SK-N-SH (cell line): ENCODE results near the gene PTPRG. TPM values are rescaled to one million over a fixed set of nuclear protein-coding genes. Genes with fewer than 3 reads are reported as not detected.

Experiments
- CTCF ChIA-PET: fragments of 300-600, 350-600 bp; formaldehyde crosslinking; extraction: SDS; loops from one replicate; lab custom pipeline; 2021; lab: Yijun Ruan, JAX
- POLR2A ChIA-PET: fragments of 350-600 bp; sonication (Branson Sonifier 250); formaldehyde crosslinking; extraction: SDS; loops from one replicate; lab custom pipeline; 2020; ENCODE audit warnings: antibody characterized with exemption, inconsistent platforms; lab: Yijun Ruan, JAX
- DNase-seq: peaks from one replicate; pipeline ENCODE4 v3.0.0; 2012
- H2AFZ ChIP-seq: fragments of 200-600 bp; sonication (generic); 2 replicates; pipeline ENCODE4 v1.8.1; 2016; ENCODE audit warnings: antibody characterized with exemption, mild to moderate bottlenecking, low read depth
- H3F3A ChIP-seq: fragments of 200-600 bp; sonication (generic); replicated peaks from 2 replicates; pipeline ENCODE3; 2016; ENCODE audit warnings: antibody characterized with exemption, mild to moderate bottlenecking; ENCODE audit not compliant: insufficient read depth
- H3K27ac ChIP-seq, 2 experiments: fragments of 200-500 bp in 1 of 2; fragments of 200-600 bp in 1 of 2; sonication (Bioruptor generic) in 1 of 2; sonication (generic), shearing (Covaris generic) in 1 of 2; 2 replicates each; pipeline versions ENCODE4 v1.5.1 to v1.6.1; 2014 to 2016; ENCODE audit warnings: low read depth in 2 of 2, inconsistent platforms in 1 of 2, low read length in 1 of 2, mild to moderate bottlenecking in 1 of 2, mixed read lengths in 1 of 2
- H3K27me3 ChIP-seq: fragments of 200-600 bp; sonication (generic), shearing (Covaris generic); 2 replicates; pipeline ENCODE4 v1.6.1; 2016; ENCODE audit warnings: mixed run types; ENCODE audit not compliant: insufficient read depth
- H3K36me3 ChIP-seq, 2 experiments: fragments of 200-500 bp in 1 of 2; fragments of 200-600 bp in 1 of 2; sonication (Bioruptor generic) in 1 of 2; sonication (generic) in 1 of 2; replicated peaks in 1 of 2; 2 replicates each; pipeline versions ENCODE3 to v1.5.1; 2014 to 2016; ENCODE audit warnings: low read length in 1 of 2, mild to moderate bottlenecking in 1 of 2; ENCODE audit not compliant: insufficient read depth in 2 of 2, control insufficient read depth in 1 of 2
- H3K4me1 ChIP-seq, 2 experiments: fragments of 200-500 bp in 1 of 2; fragments of 200-600 bp in 1 of 2; sonication (Bioruptor generic) in 1 of 2; sonication (generic), shearing (Covaris generic) in 1 of 2; 2 replicates each; pipeline versions ENCODE4 v1.5.1 to v1.6.1; 2014 to 2016; ENCODE audit warnings: low read depth in 1 of 2, low read length in 1 of 2, mixed run types in 1 of 2; ENCODE audit not compliant: insufficient read depth in 2 of 2, control insufficient read depth in 1 of 2
- H3K4me2 ChIP-seq: fragments of 200-600 bp; sonication (generic), shearing (Covaris generic); 2 replicates; pipeline ENCODE4 v1.6.1; 2017; ENCODE audit warnings: mixed run types
- H3K4me3 ChIP-seq, 2 experiments: fragments of 200-500 bp in 1 of 2; fragments of 200-600 bp in 1 of 2; sonication (Bioruptor generic) in 1 of 2; sonication (generic), shearing (Covaris generic) in 1 of 2; 2 replicates each; pipeline versions ENCODE4 v1.5.1 to v1.8.1; 2014 to 2016; ENCODE audit warnings: low read depth in 2 of 2, inconsistent platforms in 1 of 2, low read length in 1 of 2, mild to moderate bottlenecking in 1 of 2, mixed read lengths in 1 of 2, moderate library complexity in 1 of 2
- H3K79me2 ChIP-seq: fragments of 200-600 bp; sonication (generic); 2 replicates; pipeline ENCODE4 v1.8.1; 2017; ENCODE audit warnings: mild to moderate bottlenecking; ENCODE audit not compliant: insufficient read depth
- H3K9ac ChIP-seq: fragments of 200-600 bp; sonication (generic); 2 replicates; pipeline ENCODE4 v1.6.1; 2017; ENCODE audit warnings: mixed run types
- H3K9me2 ChIP-seq: fragments of 200-600 bp; sonication (generic); 2 replicates; pipeline ENCODE4 v1.6.1; 2017; ENCODE audit warnings: mixed run types
- H3K9me3 ChIP-seq: fragments of 200-600 bp; sonication (generic); 2 replicates; pipeline ENCODE4 v1.6.1; 2017; ENCODE audit warnings: mixed run types, mild to moderate bottlenecking, moderate library complexity
- H4K20me1 ChIP-seq: fragments of 200-600 bp; sonication (generic); 2 replicates; pipeline ENCODE4 v1.6.1; 2017; ENCODE audit warnings: mild to moderate bottlenecking, mixed run types; ENCODE audit not compliant: insufficient read depth
- CHD2 ChIP-seq: fragments of 150-350 bp; IDR thresholded peaks from 2 replicates; pipeline ENCODE4 v1.6.1; 2018; ENCODE audit warnings: low read length; ENCODE audit not compliant: partially characterized antibody
- EP300 ChIP-seq, 2 experiments: IDR thresholded peaks; 2 replicates each; pipeline versions ENCODE4 v1.4.0 to v1.6.1; 2012; ENCODE audit warnings: borderline replicate concordance in 1 of 2, low read depth in 1 of 2, low read length in 1 of 2
- EZH2phosphoT487 ChIP-seq: fragments of 200-600 bp; sonication (generic); IDR thresholded peaks from 2 replicates; pipeline ENCODE4 v1.6.1; 2017; ENCODE audit warnings: low read depth, mixed run types, mild to moderate bottlenecking, antibody characterized with exemption, moderate library complexity, borderline replicate concordance
- FOXM1 ChIP-seq: IDR thresholded peaks from 2 replicates; pipeline ENCODE4 v1.4.0; 2012; ENCODE audit warnings: low read depth, mild to moderate bottlenecking
- GABPA ChIP-seq: IDR thresholded peaks from 2 replicates; pipeline ENCODE4 v1.4.0; 2012; ENCODE audit warnings: low read depth, mild to moderate bottlenecking
- GATA2 ChIP-seq: sonication (generic); formaldehyde crosslinking; IDR thresholded peaks from 2 replicates; pipeline ENCODE4 v1.5.0; 2020; ENCODE audit warnings: mild to moderate bottlenecking, missing genetic modification reagents
- MXI1 ChIP-seq: IDR thresholded peaks from 2 replicates; pipeline ENCODE4 v1.6.1; 2012; ENCODE audit warnings: mild to moderate bottlenecking, low read depth, low read length, improper control_type of control experiment
- NRF1 ChIP-seq: IDR thresholded peaks from 2 replicates; pipeline ENCODE4 v1.6.1; 2012; ENCODE audit warnings: low read depth, mild to moderate bottlenecking, low read length
- POLR2AphosphoS5 ChIP-seq: IDR thresholded peaks from 2 replicates; pipeline ENCODE4 v1.6.1; 2012; ENCODE audit warnings: low read depth, low read length
- RAD21 ChIP-seq: IDR thresholded peaks from 2 replicates; pipeline ENCODE4 v1.6.1; 2012; ENCODE audit warnings: mild to moderate bottlenecking, low read length
- RFX5 ChIP-seq: IDR thresholded peaks from 2 replicates; pipeline ENCODE4 v1.6.1; 2012; ENCODE audit warnings: mild to moderate bottlenecking, improper control_type of control experiment, low read length
- RXRA ChIP-seq: IDR thresholded peaks from 2 replicates; pipeline ENCODE4 v1.4.0; 2012; ENCODE audit warnings: low read depth, mild to moderate bottlenecking, borderline replicate concordance
- SIN3A ChIP-seq: IDR thresholded peaks from 2 replicates; pipeline ENCODE4 v1.6.1; 2012; ENCODE audit warnings: low read depth, mild to moderate bottlenecking, low read length, moderate library complexity, borderline replicate concordance
- SMC3 ChIP-seq: IDR thresholded peaks from 2 replicates; pipeline ENCODE4 v1.6.1; 2012; ENCODE audit warnings: low read depth, low read length, improper control_type of control experiment
- TAF1 ChIP-seq: IDR thresholded peaks from 2 replicates; pipeline ENCODE4 v1.6.1; 2012; ENCODE audit warnings: low read depth, mild to moderate bottlenecking, low read length, moderate library complexity, borderline replicate concordance
- TCF12 ChIP-seq: IDR thresholded peaks from 2 replicates; pipeline ENCODE4 v1.4.0; 2012
- TEAD4 ChIP-seq: IDR thresholded peaks from 2 replicates; pipeline ENCODE4 v1.4.0; 2012; ENCODE audit warnings: mild to moderate bottlenecking, borderline replicate concordance; ENCODE audit not compliant: insufficient read depth
- YY1 ChIP-seq: IDR thresholded peaks from 2 replicates; pipeline ENCODE4 v1.4.0; 2012; ENCODE audit warnings: low read depth, mild to moderate bottlenecking
- WGBS: methylation state at CpG from one replicate; pipeline ENCODE4 v1.1.6; 2017; ENCODE audit warnings: low lambda C conversion rate; 5-methylcytosine and 5-hydroxymethylcytosine counted together
- polyA plus RNA-seq, 3 experiments: library from polyadenylated mRNA; depleted of rRNA; stranded (reverse); fragments of >200 nt; gene quantifications; 2 replicates each; pipeline ENCODE4 v1.2.3, GENCODE V29; 2012
- TF ChIP-seq, protein P1 (sequence below): IDR thresholded peaks from 2 replicates; pipeline ENCODE4 v1.4.0; 2012; ENCODE audit warnings: low read depth, borderline replicate concordance
- TF ChIP-seq, protein P2 (sequence below): IDR thresholded peaks from 2 replicates; pipeline ENCODE4; 2012
- TF ChIP-seq, protein P3 (sequence below): IDR thresholded peaks from 2 replicates; pipeline ENCODE4 v1.4.0; 2012; ENCODE audit warnings: low read depth, borderline replicate concordance
- TF ChIP-seq, protein P4 (sequence below): IDR thresholded peaks from 2 replicates; pipeline ENCODE4 v1.6.1; 2012; ENCODE audit warnings: mild to moderate bottlenecking, low read depth, low read length, moderate library complexity
- TF ChIP-seq, protein P5 (sequence below): fragments of 200-600 bp; sonication (generic); IDR thresholded peaks from 2 replicates; pipeline ENCODE4 v1.6.1; 2017; ENCODE audit warnings: antibody characterized with exemption, mild to moderate bottlenecking, moderate library complexity
- TF ChIP-seq, protein P6 (sequence below): fragments of 150-350 bp; IDR thresholded peaks from 2 replicates; pipeline ENCODE4 v1.6.1; 2016; ENCODE audit warnings: mild to moderate bottlenecking, low read depth, low read length

Gene PTPRG
- polyA plus RNA-seq, 1 of the 3 experiments (the other 2 are of a cell fraction), result 14.1 TPM

DNA sequence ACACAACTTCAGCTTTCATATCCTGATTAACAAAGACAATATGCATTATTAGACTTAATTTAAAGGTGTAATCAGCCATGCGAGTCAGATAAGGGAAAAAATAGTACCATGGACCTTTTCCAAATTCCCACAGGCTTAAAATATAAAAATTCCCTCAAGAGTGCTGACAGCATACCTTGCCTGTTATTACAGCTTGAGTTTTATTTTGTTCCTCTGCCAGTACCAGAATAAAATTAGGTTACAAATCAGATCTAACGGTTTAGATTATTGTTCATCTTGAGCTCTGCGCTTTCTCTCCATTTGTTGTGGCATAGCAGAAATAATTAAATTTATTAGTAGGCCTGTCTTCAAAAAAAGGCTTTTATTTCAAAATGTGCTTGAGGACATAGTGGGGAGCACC, 250.3 kb downstream of the PTPRG start:
- H3K27ac ChIP-seq, result no peak overlapping the region
- H3K36me3 ChIP-seq, result no peaks in the 10 kb centered on the region
- 50% methylated on average over 3 of the region's 3 CpGs for WGBS
- H4K20me1 ChIP-seq, result peaks cover 5% of the 10 kb centered on the region; the same call in 1 of the 2 replicates
- H3K4me3 ChIP-seq, result no peak overlapping the region
- H3K4me2 ChIP-seq, result no peak overlapping the region
- ChIA-PET CTCF (no interaction called here), POLR2A (no interaction called here)
- no peaks in the 10 kb centered on the region for H3K27me3 ChIP-seq
- DNase-seq, result peak; percentile 37
- H3K4me1 ChIP-seq, result peaks cover 0 to 21% of the 10 kb centered on the region in 2 experiments; a peak in 2 of 4 replicates
- no peaks in the 10 kb centered on the region for H3K9me2 ChIP-seq
- H3K9ac ChIP-seq, result no peak overlapping the region
- H2AFZ ChIP-seq, result no peak overlapping the region
- no peaks in the 10 kb centered on the region for H3F3A ChIP-seq
- no peaks in the 10 kb centered on the region for H3K9me3 ChIP-seq
- H3K79me2 ChIP-seq, result no peaks in the 10 kb centered on the region; the same call in 1 of the 2 replicates
- TF ChIP-seq, protein P1, sequence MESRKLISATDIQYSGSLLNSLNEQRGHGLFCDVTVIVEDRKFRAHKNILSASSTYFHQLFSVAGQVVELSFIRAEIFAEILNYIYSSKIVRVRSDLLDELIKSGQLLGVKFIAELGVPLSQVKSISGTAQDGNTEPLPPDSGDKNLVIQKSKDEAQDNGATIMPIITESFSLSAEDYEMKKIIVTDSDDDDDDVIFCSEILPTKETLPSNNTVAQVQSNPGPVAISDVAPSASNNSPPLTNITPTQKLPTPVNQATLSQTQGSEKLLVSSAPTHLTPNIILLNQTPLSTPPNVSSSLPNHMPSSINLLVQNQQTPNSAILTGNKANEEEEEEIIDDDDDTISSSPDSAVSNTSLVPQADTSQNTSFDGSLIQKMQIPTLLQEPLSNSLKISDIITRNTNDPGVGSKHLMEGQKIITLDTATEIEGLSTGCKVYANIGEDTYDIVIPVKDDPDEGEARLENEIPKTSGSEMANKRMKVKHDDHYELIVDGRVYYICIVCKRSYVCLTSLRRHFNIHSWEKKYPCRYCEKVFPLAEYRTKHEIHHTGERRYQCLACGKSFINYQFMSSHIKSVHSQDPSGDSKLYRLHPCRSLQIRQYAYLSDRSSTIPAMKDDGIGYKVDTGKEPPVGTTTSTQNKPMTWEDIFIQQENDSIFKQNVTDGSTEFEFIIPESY, result no peak
- no peak for TF ChIP-seq GABPA
- peak; percentile 26; the same call in 1 of the 2 replicates for TF ChIP-seq POLR2AphosphoS5
- TF ChIP-seq MXI1, result no peak
- peak; percentile 19 for TF ChIP-seq CHD2
- no peak for TF ChIP-seq YY1
- TF ChIP-seq, protein P2, sequence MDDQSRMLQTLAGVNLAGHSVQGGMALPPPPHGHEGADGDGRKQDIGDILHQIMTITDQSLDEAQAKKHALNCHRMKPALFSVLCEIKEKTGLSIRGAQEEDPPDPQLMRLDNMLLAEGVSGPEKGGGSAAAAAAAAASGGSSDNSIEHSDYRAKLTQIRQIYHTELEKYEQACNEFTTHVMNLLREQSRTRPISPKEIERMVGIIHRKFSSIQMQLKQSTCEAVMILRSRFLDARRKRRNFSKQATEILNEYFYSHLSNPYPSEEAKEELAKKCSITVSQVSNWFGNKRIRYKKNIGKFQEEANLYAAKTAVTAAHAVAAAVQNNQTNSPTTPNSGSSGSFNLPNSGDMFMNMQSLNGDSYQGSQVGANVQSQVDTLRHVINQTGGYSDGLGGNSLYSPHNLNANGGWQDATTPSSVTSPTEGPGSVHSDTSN, result no peak
- TF ChIP-seq SMC3, result no peak
- TF ChIP-seq, protein P3, sequence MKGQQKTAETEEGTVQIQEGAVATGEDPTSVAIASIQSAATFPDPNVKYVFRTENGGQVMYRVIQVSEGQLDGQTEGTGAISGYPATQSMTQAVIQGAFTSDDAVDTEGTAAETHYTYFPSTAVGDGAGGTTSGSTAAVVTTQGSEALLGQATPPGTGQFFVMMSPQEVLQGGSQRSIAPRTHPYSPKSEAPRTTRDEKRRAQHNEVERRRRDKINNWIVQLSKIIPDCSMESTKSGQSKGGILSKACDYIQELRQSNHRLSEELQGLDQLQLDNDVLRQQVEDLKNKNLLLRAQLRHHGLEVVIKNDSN, result no peak
- TF ChIP-seq GATA2, result peak; percentile 84
- TF ChIP-seq RAD21, result no peak
- TF ChIP-seq, protein P4, sequence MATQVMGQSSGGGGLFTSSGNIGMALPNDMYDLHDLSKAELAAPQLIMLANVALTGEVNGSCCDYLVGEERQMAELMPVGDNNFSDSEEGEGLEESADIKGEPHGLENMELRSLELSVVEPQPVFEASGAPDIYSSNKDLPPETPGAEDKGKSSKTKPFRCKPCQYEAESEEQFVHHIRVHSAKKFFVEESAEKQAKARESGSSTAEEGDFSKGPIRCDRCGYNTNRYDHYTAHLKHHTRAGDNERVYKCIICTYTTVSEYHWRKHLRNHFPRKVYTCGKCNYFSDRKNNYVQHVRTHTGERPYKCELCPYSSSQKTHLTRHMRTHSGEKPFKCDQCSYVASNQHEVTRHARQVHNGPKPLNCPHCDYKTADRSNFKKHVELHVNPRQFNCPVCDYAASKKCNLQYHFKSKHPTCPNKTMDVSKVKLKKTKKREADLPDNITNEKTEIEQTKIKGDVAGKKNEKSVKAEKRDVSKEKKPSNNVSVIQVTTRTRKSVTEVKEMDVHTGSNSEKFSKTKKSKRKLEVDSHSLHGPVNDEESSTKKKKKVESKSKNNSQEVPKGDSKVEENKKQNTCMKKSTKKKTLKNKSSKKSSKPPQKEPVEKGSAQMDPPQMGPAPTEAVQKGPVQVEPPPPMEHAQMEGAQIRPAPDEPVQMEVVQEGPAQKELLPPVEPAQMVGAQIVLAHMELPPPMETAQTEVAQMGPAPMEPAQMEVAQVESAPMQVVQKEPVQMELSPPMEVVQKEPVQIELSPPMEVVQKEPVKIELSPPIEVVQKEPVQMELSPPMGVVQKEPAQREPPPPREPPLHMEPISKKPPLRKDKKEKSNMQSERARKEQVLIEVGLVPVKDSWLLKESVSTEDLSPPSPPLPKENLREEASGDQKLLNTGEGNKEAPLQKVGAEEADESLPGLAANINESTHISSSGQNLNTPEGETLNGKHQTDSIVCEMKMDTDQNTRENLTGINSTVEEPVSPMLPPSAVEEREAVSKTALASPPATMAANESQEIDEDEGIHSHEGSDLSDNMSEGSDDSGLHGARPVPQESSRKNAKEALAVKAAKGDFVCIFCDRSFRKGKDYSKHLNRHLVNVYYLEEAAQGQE, result no peak
- TF ChIP-seq TEAD4, result peak; percentile 44; the same call in 1 of the 2 replicates
- peak; percentile 36; the same call in 1 of the 2 replicates for TF ChIP-seq TCF12
- no peak for TF ChIP-seq TAF1
- TF ChIP-seq NRF1, result no peak
- TF ChIP-seq, protein P5, sequence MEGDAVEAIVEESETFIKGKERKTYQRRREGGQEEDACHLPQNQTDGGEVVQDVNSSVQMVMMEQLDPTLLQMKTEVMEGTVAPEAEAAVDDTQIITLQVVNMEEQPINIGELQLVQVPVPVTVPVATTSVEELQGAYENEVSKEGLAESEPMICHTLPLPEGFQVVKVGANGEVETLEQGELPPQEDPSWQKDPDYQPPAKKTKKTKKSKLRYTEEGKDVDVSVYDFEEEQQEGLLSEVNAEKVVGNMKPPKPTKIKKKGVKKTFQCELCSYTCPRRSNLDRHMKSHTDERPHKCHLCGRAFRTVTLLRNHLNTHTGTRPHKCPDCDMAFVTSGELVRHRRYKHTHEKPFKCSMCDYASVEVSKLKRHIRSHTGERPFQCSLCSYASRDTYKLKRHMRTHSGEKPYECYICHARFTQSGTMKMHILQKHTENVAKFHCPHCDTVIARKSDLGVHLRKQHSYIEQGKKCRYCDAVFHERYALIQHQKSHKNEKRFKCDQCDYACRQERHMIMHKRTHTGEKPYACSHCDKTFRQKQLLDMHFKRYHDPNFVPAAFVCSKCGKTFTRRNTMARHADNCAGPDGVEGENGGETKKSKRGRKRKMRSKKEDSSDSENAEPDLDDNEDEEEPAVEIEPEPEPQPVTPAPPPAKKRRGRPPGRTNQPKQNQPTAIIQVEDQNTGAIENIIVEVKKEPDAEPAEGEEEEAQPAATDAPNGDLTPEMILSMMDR, result no peak
- no peak for TF ChIP-seq RXRA
- TF ChIP-seq RFX5, result no peak
- TF ChIP-seq SIN3A, result no peak
- TF ChIP-seq EP300 (IDR thresholded peaks at IDR 0.05; ENCODE audit: borderline replicate concordance in 1 of 2, low read depth in 1 of 2, low read length in 1 of 2), result peak in 1 of 2 experiments; percentile 90; a peak in 2 of 4 replicates
- no peak for TF ChIP-seq EZH2phosphoT487
- TF ChIP-seq FOXM1, result no peak
- TF ChIP-seq, protein P6, sequence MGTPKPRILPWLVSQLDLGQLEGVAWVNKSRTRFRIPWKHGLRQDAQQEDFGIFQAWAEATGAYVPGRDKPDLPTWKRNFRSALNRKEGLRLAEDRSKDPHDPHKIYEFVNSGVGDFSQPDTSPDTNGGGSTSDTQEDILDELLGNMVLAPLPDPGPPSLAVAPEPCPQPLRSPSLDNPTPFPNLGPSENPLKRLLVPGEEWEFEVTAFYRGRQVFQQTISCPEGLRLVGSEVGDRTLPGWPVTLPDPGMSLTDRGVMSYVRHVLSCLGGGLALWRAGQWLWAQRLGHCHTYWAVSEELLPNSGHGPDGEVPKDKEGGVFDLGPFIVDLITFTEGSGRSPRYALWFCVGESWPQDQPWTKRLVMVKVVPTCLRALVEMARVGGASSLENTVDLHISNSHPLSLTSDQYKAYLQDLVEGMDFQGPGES, result no peak
